GM19468 (cell line): Measurements from ENCODE around the gene KAZN.

Experiments
- ATAC-seq: cut with Tn5 transposase; IDR thresholded peaks from one replicate; pipeline ENCODE4 v1.9.1; 2021; ENCODE audit warnings: mild to moderate bottlenecking, moderate library complexity, moderate number of reproducible peaks; ENCODE audit not compliant: unreplicated experiment; ENCODE audit errors: extremely low read depth

Gene KAZN

GRCh38 chr1:14733779-14734140 is 135.3 kb downstream of the KAZN start:
- ATAC-seq, result no peak

- ATAC-seq, result no peak
Measured at GRCh38 chr1:14735841-14736240, 137.4 kb downstream of the KAZN start.

GRCh38 chr1:14737561-14738094 is 139.1 kb downstream of the KAZN start:
- ATAC-seq, result no peak

- no peak for ATAC-seq
Measured at GRCh38 chr1:14738235-14738634, 139.8 kb downstream of the KAZN start.

GRCh38 chr1:14738647-14739046 is 140.2 kb downstream of the KAZN start:
- ATAC-seq, result no peak

GRCh38 chr1:14739082-14739832 is 140.8 kb downstream of the KAZN start:
- ATAC-seq, result no peak

- no peak for ATAC-seq
Measured at GRCh38 chr1:14740016-14740415, 141.5 kb downstream of the KAZN start.

GRCh38 chr1:14741082-14741481 is 142.6 kb downstream of the KAZN start:
- ATAC-seq, result no peak

GRCh38 chr1:14741532-14741931 is 143.0 kb downstream of the KAZN start:
- ATAC-seq, result no peak

- no peak for ATAC-seq
Measured at GRCh38 chr1:14742181-14742980, 143.9 kb downstream of the KAZN start.

GRCh38 chr1:14743368-14743767 is 144.9 kb downstream of the KAZN start:
- no peak for ATAC-seq

- ATAC-seq, result no peak
Measured at GRCh38 chr1:14745001-14745720, 146.7 kb downstream of the KAZN start.

- no peak for ATAC-seq
Measured at GRCh38 chr1:14745789-14746188, 147.3 kb downstream of the KAZN start.

GRCh38 chr1:14746393-14746792 is 147.9 kb downstream of the KAZN start:
- ATAC-seq, result no peak

- no peak for ATAC-seq
Measured at GRCh38 chr1:14748151-14748550, 149.7 kb downstream of the KAZN start.

- ATAC-seq, result no peak
Measured at GRCh38 chr1:14748977-14749376, 150.5 kb downstream of the KAZN start.

GRCh38 chr1:14750490-14750889 is 152.0 kb downstream of the KAZN start:
- no peak for ATAC-seq

GRCh38 chr1:14755518-14756252 is 157.2 kb downstream of the KAZN start:
- no peak for ATAC-seq

GRCh38 chr1:14756589-14757285 is 158.3 kb downstream of the KAZN start:
- no peak for ATAC-seq

- no peak for ATAC-seq
Measured at GRCh38 chr1:14757286-14757625, 158.8 kb downstream of the KAZN start.
